MM.1S (cell line): Measurements from ENCODE around the gene KLC3.

Experiments
- DNase-seq: peaks from one replicate; pipeline ENCODE4 v3.0.0-alpha.2; 2015
- H2AFZ ChIP-seq: fragments of 300-600 bp; sonication (generic); 2 replicates; pipeline ENCODE4 v1.6.0; 2016; ENCODE audit warnings: antibody characterized with exemption, low read length
- H3F3A ChIP-seq: fragments of 300-600 bp; sonication (generic); 2 replicates; pipeline ENCODE4 v1.6.1; 2016; ENCODE audit warnings: mild to moderate bottlenecking, antibody characterized with exemption, low read length, moderate library complexity, mixed read lengths; ENCODE audit not compliant: insufficient read depth
- H3K27ac ChIP-seq: fragments of 300-600 bp; sonication (generic); 2 replicates; pipeline ENCODE4 v1.5.1; 2016; ENCODE audit warnings: mild to moderate bottlenecking, low read length
- H3K27me3 ChIP-seq: fragments of 300-600 bp; sonication (generic); replicated peaks from 2 replicates; pipeline ENCODE4 v1.6.0; 2016; ENCODE audit warnings: low read length; ENCODE audit not compliant: insufficient read depth
- H3K36me3 ChIP-seq: fragments of 300-600 bp; sonication (generic); replicated peaks from 2 replicates; pipeline ENCODE4 v1.6.1; 2016; ENCODE audit warnings: mild to moderate bottlenecking, low read length, mixed read lengths; ENCODE audit not compliant: insufficient read depth
- H3K4me1 ChIP-seq: fragments of 300-600 bp; sonication (generic); 2 replicates; pipeline ENCODE4 v1.6.1; 2016; ENCODE audit warnings: low read length, mixed read lengths
- H3K4me2 ChIP-seq: fragments of 300-600 bp; sonication (generic); 2 replicates; pipeline ENCODE4 v1.6.0; 2016; ENCODE audit warnings: low read depth, low read length
- H3K4me3 ChIP-seq: fragments of 300-600 bp; sonication (generic); 2 replicates; pipeline ENCODE4 v1.5.1; 2016; ENCODE audit warnings: low read length, mixed read lengths
- H3K79me2 ChIP-seq: fragments of 300-600 bp; sonication (generic); 2 replicates; pipeline ENCODE4 v1.6.1; 2016; ENCODE audit warnings: mixed run types, low read length, mixed read lengths
- H3K9ac ChIP-seq: fragments of 300-600 bp; sonication (generic); 2 replicates; pipeline ENCODE4 v1.6.1; 2016; ENCODE audit warnings: low read length, mixed read lengths
- H3K9me2 ChIP-seq: fragments of 300-600 bp; sonication (generic); replicated peaks from 2 replicates; pipeline ENCODE4 v1.6.1; 2016; ENCODE audit warnings: mild to moderate bottlenecking, low read length, mixed read lengths; ENCODE audit not compliant: insufficient read depth
- H3K9me3 ChIP-seq: fragments of 300-600 bp; sonication (generic); replicated peaks from 2 replicates; pipeline ENCODE4 v1.6.1; 2016; ENCODE audit warnings: mild to moderate bottlenecking, low read length, mixed read lengths; ENCODE audit not compliant: insufficient read depth
- H4K20me1 ChIP-seq: fragments of 300-600 bp; sonication (generic); 2 replicates; pipeline ENCODE4 v1.6.1; 2016; ENCODE audit warnings: mild to moderate bottlenecking, low read length, moderate library complexity, mixed read lengths; ENCODE audit not compliant: insufficient read depth
- CTCF ChIP-seq: fragments of 300-600 bp; sonication (generic); IDR thresholded peaks from 2 replicates; pipeline ENCODE4 v1.5.1; 2016; ENCODE audit warnings: antibody characterized with exemption, low read length, mixed read lengths
- EZH2 ChIP-seq: fragments of 300-600 bp; sonication (generic); optimal IDR thresholded peaks from 2 replicates; pipeline ENCODE3; 2017; ENCODE audit warnings: low read depth, mild to moderate bottlenecking, antibody characterized with exemption, low read length, mixed read lengths
- EZH2phosphoT487 ChIP-seq: fragments of 300-600 bp; sonication (generic); IDR thresholded peaks from 2 replicates; pipeline ENCODE4 v1.6.1; 2018; ENCODE audit warnings: antibody characterized with exemption, low read length

KLC3 gene

GRCh38 chr19:45340232-45340898, at the start of gene KLC3:
Gene KLC3 (plus strand): TSS chr19:45340750. CDS start chr19:45345542, 4,792 bp downstream.
- Histone ChIP-seq H3K9ac (no peak within 1 kb of the TSS), H3K79me2 (no peaks in the 10 kb centered on the region), H2AFZ (no peak within 1 kb of the TSS), H3K4me3 (no peak within 1 kb of the TSS; the same call in 1 of the 2 replicates), H3K9me3 (no peaks in the 10 kb centered on the region), H3K27ac (no peak within 1 kb of the TSS), H3K4me1 (0 out of 2 replicates have a peak, but pooled peaks cover 3% of the 10 kb centered on the region), H3K36me3 (no peaks in the 10 kb centered on the region), H3K9me2 (no peaks in the 10 kb centered on the region), H4K20me1 (no peaks in the 10 kb centered on the region), H3K4me2 (peak within 1 kb of the TSS; percentile 39; the same call in 1 of the 2 replicates), H3F3A (no peaks in the 10 kb centered on the region), H3K27me3 (peaks cover 20% of the 10 kb centered on the region)
- TF ChIP-seq EZH2 (no peak), CTCF (no peak), EZH2phosphoT487 (no peak)
- DNase-seq = peak; percentile 23

DNA sequence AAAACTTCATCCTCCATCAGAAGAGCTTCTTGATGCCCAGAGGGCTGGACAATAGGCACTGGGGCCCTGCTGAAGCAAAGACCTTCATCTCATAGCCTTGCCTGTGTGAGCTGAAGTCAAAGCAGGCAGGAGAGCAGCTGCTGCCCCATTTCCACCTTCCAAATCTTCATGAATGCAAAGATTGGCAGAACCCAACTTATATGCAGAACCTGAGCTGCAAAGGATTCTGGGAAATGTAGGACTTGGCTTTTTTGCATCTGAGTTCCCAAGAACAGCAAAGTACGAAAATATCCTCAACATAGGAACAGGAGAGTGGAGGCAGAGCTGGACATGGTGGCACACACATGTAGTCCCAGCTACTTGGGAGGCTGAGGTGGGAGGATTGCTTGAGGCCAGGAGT, 48.7 kb upstream of the KLC3 start:
- no peaks in the 10 kb centered on the region for H4K20me1 ChIP-seq
- no peak for DNase-seq
- H3K4me1 ChIP-seq = no peaks in the 10 kb centered on the region
- H3K9ac ChIP-seq = no peak overlapping the region
- no peaks in the 10 kb centered on the region for H3K36me3 ChIP-seq
- H3K9me2 ChIP-seq = no peaks in the 10 kb centered on the region
- H3K4me3 ChIP-seq = no peak overlapping the region
- TF ChIP-seq CTCF = no peak
- no peak for TF ChIP-seq EZH2phosphoT487
- TF ChIP-seq EZH2 = no peak
- no peaks in the 10 kb centered on the region for H3K27me3 ChIP-seq
- no peaks in the 10 kb centered on the region for H3F3A ChIP-seq
- no peaks in the 10 kb centered on the region for H3K9me3 ChIP-seq
- H2AFZ ChIP-seq = no peak overlapping the region
- H3K79me2 ChIP-seq = no peaks in the 10 kb centered on the region
- H3K4me2 ChIP-seq = no peak overlapping the region
- H3K27ac ChIP-seq = no peak overlapping the region

GRCh38 chr19:45293682-45294081, 46.9 kb upstream of the KLC3 start:
- H3K79me2 ChIP-seq = no peaks in the 10 kb centered on the region
- no peaks in the 10 kb centered on the region for H3K9me2 ChIP-seq
- H3K9ac ChIP-seq = no peak overlapping the region
- no peak overlapping the region for H3K27ac ChIP-seq
- no peaks in the 10 kb centered on the region for H4K20me1 ChIP-seq
- H3K4me1 ChIP-seq = no peaks in the 10 kb centered on the region
- no peak overlapping the region for H3K4me2 ChIP-seq
- H3K27me3 ChIP-seq = no peaks in the 10 kb centered on the region
- H2AFZ ChIP-seq = no peak overlapping the region
- no peaks in the 10 kb centered on the region for H3K36me3 ChIP-seq
- H3K9me3 ChIP-seq = no peaks in the 10 kb centered on the region
- H3K4me3 ChIP-seq = no peak overlapping the region
- H3F3A ChIP-seq = no peaks in the 10 kb centered on the region
- DNase-seq = no peak
- no peak for TF ChIP-seq CTCF
- TF ChIP-seq EZH2phosphoT487 = no peak
- no peak for TF ChIP-seq EZH2
